ENCODE measurements around the gene CNPY2.
"Not testable (repeated sequence)": the region's sequence is repeated elsewhere in the genome, so short reads cannot be mapped to it uniquely, and the experiment has no call there.

CNPY2 gene

DNA sequence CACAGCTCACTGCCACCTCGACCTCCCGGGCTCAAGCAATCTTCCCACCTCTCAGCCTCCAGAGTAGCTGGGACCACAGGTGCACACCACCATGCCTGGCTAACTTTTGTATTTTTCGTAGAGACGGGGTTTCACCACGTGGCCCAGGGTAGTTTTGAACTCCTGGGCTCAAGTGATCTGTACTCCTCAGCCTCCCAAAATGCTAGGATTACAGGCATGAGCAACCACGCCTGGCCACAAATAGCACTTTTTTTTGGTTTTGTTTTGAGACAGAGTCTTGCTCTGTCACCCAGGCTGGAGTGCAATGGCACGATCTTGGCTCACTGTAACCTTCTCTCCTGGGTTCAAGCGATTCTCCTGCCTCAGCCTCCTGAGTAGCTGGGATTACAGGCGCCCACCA is 31.5 kb upstream of the CNPY2 start:
- not testable (repeated sequence) for H3K9me3 ChIP-seq (ENCODE audit: control insufficient read depth, low read length); H3K4me1 ChIP-seq (ENCODE audit: control insufficient read depth, insufficient read depth, low read length, poor library complexity, severe bottlenecking); H3K27ac ChIP-seq (ENCODE audit: insufficient read depth, low read length, poor library complexity, severe bottlenecking); DNase-seq; H3K27me3 ChIP-seq (replicated peaks; ENCODE audit: control insufficient read depth, insufficient read depth, low read length, poor library complexity, severe bottlenecking); H3K4me3 ChIP-seq (ENCODE audit: insufficient read depth, low read depth, low read length, poor library complexity, severe bottlenecking)
- H3K36me3 ChIP-seq (ENCODE audit: control insufficient read depth, insufficient read depth, low read length), result peaks cover 78% of the 10 kb centered on the region

DNA sequence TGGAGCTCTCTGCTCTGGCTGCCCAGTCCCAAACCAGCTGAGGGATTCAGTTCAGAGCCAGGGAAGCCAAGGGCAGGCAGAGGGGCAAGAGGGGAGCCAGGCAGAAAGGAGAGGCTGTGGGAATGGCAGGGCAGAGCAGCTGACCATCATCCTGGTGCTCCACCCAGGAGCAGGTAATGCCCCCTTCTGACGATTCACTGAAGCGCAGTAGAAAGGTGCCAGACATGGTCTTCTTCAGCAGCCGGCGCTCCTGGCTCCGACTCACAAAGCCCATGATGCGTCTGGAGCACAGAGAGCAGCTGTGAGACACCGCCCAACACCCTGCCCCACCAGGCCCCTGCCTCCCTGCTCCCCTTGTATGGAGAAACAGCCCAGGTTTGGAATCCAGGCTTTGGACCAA is 30.9 kb upstream of the CNPY2 start:
- Histone ChIP-seq H3K27ac (ENCODE audit: insufficient read depth, low read length, poor library complexity, severe bottlenecking) (no peak overlapping the region), H3K4me3 (ENCODE audit: insufficient read depth, low read depth, low read length, poor library complexity, severe bottlenecking) (no peak overlapping the region), H3K9me3 (ENCODE audit: control insufficient read depth, low read length) (no peaks in the 10 kb centered on the region), H3K27me3 (replicated peaks; ENCODE audit: control insufficient read depth, insufficient read depth, low read length, poor library complexity, severe bottlenecking) (no peaks in the 10 kb centered on the region), H3K4me1 (ENCODE audit: control insufficient read depth, insufficient read depth, low read length, poor library complexity, severe bottlenecking) (no peaks in the 10 kb centered on the region), H3K36me3 (ENCODE audit: control insufficient read depth, insufficient read depth, low read length) (peaks cover 78% of the 10 kb centered on the region)
- no peak for DNase-seq

- not testable (repeated sequence) for H3K27me3 ChIP-seq (replicated peaks; ENCODE audit: control insufficient read depth, insufficient read depth, low read length, poor library complexity, severe bottlenecking); DNase-seq; H3K9me3 ChIP-seq (ENCODE audit: control insufficient read depth, low read length); H3K4me3 ChIP-seq (ENCODE audit: insufficient read depth, low read depth, low read length, poor library complexity, severe bottlenecking)
- H3K4me1 ChIP-seq (ENCODE audit: control insufficient read depth, insufficient read depth, low read length, poor library complexity, severe bottlenecking), result peaks cover 32% of the 10 kb centered on the region
- H3K36me3 ChIP-seq (ENCODE audit: control insufficient read depth, insufficient read depth, low read length), result peaks cover 37% of the 10 kb centered on the region
- peak overlapping the region; percentile 32 for H3K27ac ChIP-seq (ENCODE audit: insufficient read depth, low read length, poor library complexity, severe bottlenecking)
Measured at GRCh38 chr12:56342290-56342689, 26.5 kb upstream of the CNPY2 start.

GRCh38 chr12:56341616-56342015 is 25.8 kb upstream of the CNPY2 start:
- H3K4me1 ChIP-seq (ENCODE audit: control insufficient read depth, insufficient read depth, low read length, poor library complexity, severe bottlenecking), result peaks cover 32% of the 10 kb centered on the region
- no peak overlapping the region for H3K4me3 ChIP-seq (ENCODE audit: insufficient read depth, low read depth, low read length, poor library complexity, severe bottlenecking)
- H3K27ac ChIP-seq (ENCODE audit: insufficient read depth, low read length, poor library complexity, severe bottlenecking), result peak overlapping the region; percentile 46
- H3K27me3 ChIP-seq (replicated peaks; ENCODE audit: control insufficient read depth, insufficient read depth, low read length, poor library complexity, severe bottlenecking), result no peaks in the 10 kb centered on the region
- DNase-seq, result no peak
- no peaks in the 10 kb centered on the region for H3K9me3 ChIP-seq (ENCODE audit: control insufficient read depth, low read length)
- H3K36me3 ChIP-seq (ENCODE audit: control insufficient read depth, insufficient read depth, low read length), result peaks cover 30% of the 10 kb centered on the region

- Histone ChIP-seq H3K36me3 (ENCODE audit: control insufficient read depth, insufficient read depth, low read length) (peaks cover 20% of the 10 kb centered on the region), H3K27me3 (replicated peaks; ENCODE audit: control insufficient read depth, insufficient read depth, low read length, poor library complexity, severe bottlenecking) (no peaks in the 10 kb centered on the region), H3K27ac (ENCODE audit: insufficient read depth, low read length, poor library complexity, severe bottlenecking) (peak overlapping the region; percentile 94), H3K4me1 (ENCODE audit: control insufficient read depth, insufficient read depth, low read length, poor library complexity, severe bottlenecking) (peaks cover 39% of the 10 kb centered on the region), H3K9me3 (ENCODE audit: control insufficient read depth, low read length) (no peaks in the 10 kb centered on the region), H3K4me3 (ENCODE audit: insufficient read depth, low read depth, low read length, poor library complexity, severe bottlenecking) (peak overlapping the region; percentile 59)
- no peak for DNase-seq
Measured at GRCh38 chr12:56339158-56339422, 23.3 kb upstream of the CNPY2 start.

DNA sequence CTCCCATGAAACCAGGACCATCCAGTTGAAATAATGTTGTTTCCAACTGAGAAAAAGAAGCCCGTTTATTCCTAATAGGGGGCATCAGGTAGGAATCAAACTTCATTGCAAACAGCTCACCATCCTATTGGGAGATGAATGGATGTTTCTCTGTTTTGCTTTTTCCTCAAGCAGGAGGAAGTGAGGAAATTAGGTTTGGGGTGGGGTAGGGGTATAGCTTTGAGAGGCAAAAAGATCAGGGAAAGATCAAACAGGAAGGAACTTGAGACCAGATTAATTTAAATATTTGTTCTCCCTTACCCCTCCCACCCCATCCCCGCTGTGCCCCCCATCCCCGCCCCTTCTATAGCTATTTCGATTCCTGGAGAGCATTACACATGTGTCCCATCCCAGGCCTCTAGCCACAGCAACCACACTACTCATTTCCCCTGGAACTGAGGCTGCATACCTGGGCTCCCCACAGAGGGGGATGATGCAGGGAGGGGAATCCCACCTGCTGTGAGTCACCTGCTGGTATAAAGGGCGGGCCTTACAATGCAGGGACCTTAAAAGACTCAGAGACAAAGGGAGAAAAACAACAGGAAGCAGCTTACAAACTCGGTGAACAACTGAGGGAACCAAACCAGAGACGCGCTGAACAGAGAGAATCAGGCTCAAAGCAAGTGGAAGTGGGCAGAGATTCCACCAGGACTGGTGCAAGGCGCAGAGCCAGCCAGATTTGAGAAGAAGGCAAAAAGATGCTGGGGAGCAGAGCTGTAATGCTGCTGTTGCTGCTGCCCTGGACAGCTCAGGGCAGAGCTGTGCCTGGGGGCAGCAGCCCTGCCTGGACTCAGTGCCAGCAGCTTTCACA is 22.7 kb upstream of the CNPY2 start, which contains the start of gene IL23A:
Gene IL23A (plus strand): TSS at position 577 of the 850 bp plus-strand sequence. CDS start 161 bp downstream, at position 738.
- peak within 1 kb of the TSS; percentile 94 for H3K27ac ChIP-seq (ENCODE audit: insufficient read depth, low read length, poor library complexity, severe bottlenecking)
- no peaks in the 10 kb centered on the region for H3K27me3 ChIP-seq (replicated peaks; ENCODE audit: control insufficient read depth, insufficient read depth, low read length, poor library complexity, severe bottlenecking)
- peak within 1 kb of the TSS; percentile 59 for H3K4me3 ChIP-seq (ENCODE audit: insufficient read depth, low read depth, low read length, poor library complexity, severe bottlenecking)
- H3K9me3 ChIP-seq (ENCODE audit: control insufficient read depth, low read length), result no peaks in the 10 kb centered on the region
- H3K36me3 ChIP-seq (ENCODE audit: control insufficient read depth, insufficient read depth, low read length), result peaks cover 14% of the 10 kb centered on the region
- peaks cover 39% of the 10 kb centered on the region for H3K4me1 ChIP-seq (ENCODE audit: control insufficient read depth, insufficient read depth, low read length, poor library complexity, severe bottlenecking)
- peak; percentile 82 to 91 (median 87) for DNase-seq

- H3K9me3 ChIP-seq (ENCODE audit: control insufficient read depth, low read length), result no peaks in the 10 kb centered on the region
- H3K36me3 ChIP-seq (ENCODE audit: control insufficient read depth, insufficient read depth, low read length), result peaks cover 7% of the 10 kb centered on the region
- H3K27me3 ChIP-seq (replicated peaks; ENCODE audit: control insufficient read depth, insufficient read depth, low read length, poor library complexity, severe bottlenecking), result no peaks in the 10 kb centered on the region
- H3K27ac ChIP-seq (ENCODE audit: insufficient read depth, low read length, poor library complexity, severe bottlenecking), result peak overlapping the region; percentile 94
- peaks cover 47% of the 10 kb centered on the region for H3K4me1 ChIP-seq (ENCODE audit: control insufficient read depth, insufficient read depth, low read length, poor library complexity, severe bottlenecking)
- no peak for DNase-seq
- H3K4me3 ChIP-seq (ENCODE audit: insufficient read depth, low read depth, low read length, poor library complexity, severe bottlenecking), result no peak overlapping the region
Measured at GRCh38 chr12:56337753-56338251, 22.0 kb upstream of the CNPY2 start.

- Histone ChIP-seq H3K4me3 (ENCODE audit: insufficient read depth, low read depth, low read length, poor library complexity, severe bottlenecking) (no peak overlapping the region), H3K27me3 (replicated peaks; ENCODE audit: control insufficient read depth, insufficient read depth, low read length, poor library complexity, severe bottlenecking) (no peaks in the 10 kb centered on the region), H3K27ac (ENCODE audit: insufficient read depth, low read length, poor library complexity, severe bottlenecking) (no peak overlapping the region), H3K9me3 (ENCODE audit: control insufficient read depth, low read length) (no peaks in the 10 kb centered on the region), H3K36me3 (ENCODE audit: control insufficient read depth, insufficient read depth, low read length) (no peaks in the 10 kb centered on the region), H3K4me1 (ENCODE audit: control insufficient read depth, insufficient read depth, low read length, poor library complexity, severe bottlenecking) (peaks cover 51% of the 10 kb centered on the region)
- no peak for DNase-seq
Measured at GRCh38 chr12:56336361-56337167, 20.8 kb upstream of the CNPY2 start.

GRCh38 chr12:56335527-56335926 is 19.7 kb upstream of the CNPY2 start:
- H3K9me3 ChIP-seq (ENCODE audit: control insufficient read depth, low read length); H3K27me3 ChIP-seq (replicated peaks; ENCODE audit: control insufficient read depth, insufficient read depth, low read length, poor library complexity, severe bottlenecking); H3K27ac ChIP-seq (ENCODE audit: insufficient read depth, low read length, poor library complexity, severe bottlenecking); H3K4me3 ChIP-seq (ENCODE audit: insufficient read depth, low read depth, low read length, poor library complexity, severe bottlenecking); DNase-seq; H3K36me3 ChIP-seq (ENCODE audit: control insufficient read depth, insufficient read depth, low read length): not testable (repeated sequence)
- peaks cover 44% of the 10 kb centered on the region for H3K4me1 ChIP-seq (ENCODE audit: control insufficient read depth, insufficient read depth, low read length, poor library complexity, severe bottlenecking)

DNA sequence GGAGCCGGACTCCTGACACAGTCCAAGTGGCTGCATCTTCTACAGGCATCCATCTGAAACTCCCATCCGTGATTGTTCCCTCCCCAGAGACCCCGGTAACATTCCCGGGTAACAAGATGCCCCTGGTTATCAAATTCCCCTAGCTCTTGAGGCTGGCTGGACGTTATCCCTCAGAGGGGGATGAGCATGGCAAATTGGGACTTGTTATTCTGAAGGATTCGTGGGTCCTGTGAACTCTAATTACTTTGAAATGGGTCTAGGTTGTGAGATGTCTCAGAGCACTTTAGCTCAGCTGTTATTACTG is 18.7 kb upstream of the CNPY2 start:
- no peak for DNase-seq
- Histone ChIP-seq H3K9me3 (ENCODE audit: control insufficient read depth, low read length) (no peaks in the 10 kb centered on the region), H3K4me3 (ENCODE audit: insufficient read depth, low read depth, low read length, poor library complexity, severe bottlenecking) (peak overlapping the region; percentile 54), H3K4me1 (ENCODE audit: control insufficient read depth, insufficient read depth, low read length, poor library complexity, severe bottlenecking) (peaks cover 33% of the 10 kb centered on the region), H3K36me3 (ENCODE audit: control insufficient read depth, insufficient read depth, low read length) (no peaks in the 10 kb centered on the region), H3K27ac (ENCODE audit: insufficient read depth, low read length, poor library complexity, severe bottlenecking) (peak overlapping the region; percentile 96), H3K27me3 (replicated peaks; ENCODE audit: control insufficient read depth, insufficient read depth, low read length, poor library complexity, severe bottlenecking) (no peaks in the 10 kb centered on the region)

Measured in effector memory CD4-positive, alpha-beta T cell (primary cell).